ENCODE measurements around the gene NUP50.

NUP50 gene

DNA sequence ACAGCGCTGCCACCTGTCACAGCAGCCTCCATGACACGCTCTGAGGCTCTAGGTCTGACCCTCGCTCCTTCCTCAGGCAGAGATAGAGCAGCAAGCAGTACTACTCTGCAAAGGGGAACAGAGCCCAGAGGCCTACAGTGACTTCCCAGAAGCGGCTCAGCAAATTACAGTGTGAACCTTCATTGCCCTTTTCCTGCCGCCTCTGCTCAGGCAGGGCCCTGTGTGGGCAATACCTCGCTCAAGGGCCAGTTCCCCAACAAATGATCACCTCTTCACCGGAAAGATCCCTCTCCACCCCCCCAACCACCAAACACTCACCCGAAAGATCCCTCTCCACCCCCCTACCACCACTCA lies 64.7 kb downstream of the NUP50 start:
- DNase-seq (ENCODE audit: low read depth) = no peak

DNA sequence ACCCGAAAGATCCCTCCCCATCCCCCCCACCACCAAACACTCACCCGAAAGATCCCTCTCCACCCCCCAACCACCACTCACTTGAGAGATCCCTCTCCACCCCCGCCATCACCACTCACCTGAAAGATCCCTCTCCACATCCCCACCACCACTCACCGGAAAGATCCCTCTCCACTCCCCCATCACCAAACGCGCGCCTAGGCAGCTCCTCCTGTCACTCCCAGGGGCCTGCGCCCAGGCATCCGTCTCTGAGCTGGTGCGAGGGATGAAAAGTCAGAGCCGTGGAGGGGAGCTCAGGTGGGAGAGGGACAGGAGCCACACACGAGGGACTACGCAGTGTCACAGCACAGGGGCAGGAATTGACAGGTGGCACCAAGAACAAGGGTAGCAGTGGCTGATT lies 65.5 kb downstream of the NUP50 start:
- no peak for DNase-seq (ENCODE audit: low read depth)

DNA sequence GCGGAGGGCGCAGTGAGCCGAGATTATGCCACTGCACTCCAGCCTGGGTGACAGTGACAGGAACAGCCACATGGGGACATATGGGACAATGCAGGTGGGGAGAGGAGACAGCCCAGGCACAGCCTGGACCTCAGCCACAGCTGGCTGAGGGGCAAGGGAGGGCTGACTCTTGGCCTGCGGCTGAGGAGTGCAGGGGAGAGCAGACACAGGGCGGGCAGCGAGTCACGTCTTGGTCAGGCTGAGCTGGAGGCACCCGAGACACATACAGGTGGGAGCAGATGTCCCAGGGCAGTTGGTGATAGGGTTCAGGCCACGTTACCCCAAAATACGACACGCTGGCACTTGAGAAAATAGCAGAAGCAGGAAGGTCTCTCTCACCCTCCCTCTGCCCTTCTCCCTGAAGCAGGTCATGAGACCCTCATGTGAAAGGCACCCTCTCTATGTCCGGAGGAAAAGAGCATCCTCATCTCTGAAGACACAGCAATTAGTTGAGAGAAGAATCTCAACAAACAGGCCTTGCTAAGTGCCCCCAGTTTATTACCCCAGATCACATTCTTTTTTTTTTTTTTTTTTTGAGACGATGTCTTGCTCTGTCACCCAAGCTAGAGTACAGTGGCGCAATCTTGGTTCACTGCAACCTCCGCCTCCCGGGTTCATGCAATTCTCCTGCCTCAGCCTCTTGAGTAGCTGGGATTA lies 66.4 kb downstream of the NUP50 start:
- no peak for DNase-seq (ENCODE audit: low read depth)

DNA sequence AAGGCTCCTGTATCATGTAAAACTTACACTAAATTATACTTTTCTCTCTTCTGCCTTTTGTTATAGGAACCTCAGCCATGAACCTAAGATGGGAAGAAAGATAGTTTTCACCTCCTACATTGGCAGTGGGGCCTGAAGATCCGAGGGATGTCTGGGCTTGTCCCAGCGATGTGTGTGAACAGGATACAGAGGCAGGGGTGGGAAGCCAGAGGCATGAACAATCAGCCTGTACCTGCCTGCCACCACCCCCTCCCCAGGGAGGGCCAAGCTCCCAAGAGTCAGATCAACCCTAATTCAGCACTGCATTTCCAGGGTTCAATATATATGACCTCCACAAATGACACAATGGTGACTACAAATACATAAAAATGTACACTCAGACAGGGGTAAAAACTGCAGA lies 67.6 kb downstream of the NUP50 start:
- DNase-seq (ENCODE audit: low read depth) = no peak

DNA sequence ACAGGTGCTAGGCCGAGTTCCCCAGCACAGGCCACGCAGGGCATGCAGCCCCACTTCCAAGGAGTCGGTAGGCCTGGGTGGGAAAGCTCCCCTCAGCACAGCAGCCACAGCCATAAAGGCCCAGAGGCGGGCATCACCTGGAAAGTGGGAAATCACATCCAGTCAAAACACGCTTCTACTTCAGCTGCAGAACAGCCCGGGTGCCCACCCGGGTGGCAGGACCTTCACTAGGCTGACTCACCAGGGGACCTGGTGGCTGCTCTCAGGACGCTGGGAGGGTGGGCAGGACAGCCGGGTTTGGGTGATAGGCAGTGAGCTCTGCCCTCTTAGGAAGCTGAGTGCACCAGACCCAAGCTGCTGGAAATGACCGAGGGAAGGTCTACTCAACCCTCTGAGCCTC lies 69.7 kb downstream of the NUP50 start:
- no peak for DNase-seq (ENCODE audit: low read depth)

DNA sequence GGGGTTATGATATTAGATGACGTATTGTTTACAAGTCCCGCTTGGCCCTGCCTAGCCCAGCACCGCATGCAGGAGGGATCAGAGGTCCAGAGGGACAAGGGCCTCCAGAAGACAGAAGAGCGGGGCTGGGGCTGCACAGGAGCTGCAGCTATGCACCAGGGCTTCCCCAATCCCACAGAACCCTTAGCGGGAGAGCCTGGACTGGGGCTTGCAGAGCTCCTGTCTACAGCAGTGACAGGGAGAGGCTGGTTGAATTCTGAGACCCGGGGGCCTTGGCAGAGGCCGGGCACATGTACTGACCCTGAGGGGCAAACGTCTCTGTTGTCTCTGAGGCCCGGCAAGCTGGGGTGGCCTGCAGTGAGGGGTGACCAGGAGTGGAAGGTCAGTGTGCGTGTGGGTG lies 70.1 kb downstream of the NUP50 start:
- DNase-seq (ENCODE audit: low read depth) = no peak

DNA sequence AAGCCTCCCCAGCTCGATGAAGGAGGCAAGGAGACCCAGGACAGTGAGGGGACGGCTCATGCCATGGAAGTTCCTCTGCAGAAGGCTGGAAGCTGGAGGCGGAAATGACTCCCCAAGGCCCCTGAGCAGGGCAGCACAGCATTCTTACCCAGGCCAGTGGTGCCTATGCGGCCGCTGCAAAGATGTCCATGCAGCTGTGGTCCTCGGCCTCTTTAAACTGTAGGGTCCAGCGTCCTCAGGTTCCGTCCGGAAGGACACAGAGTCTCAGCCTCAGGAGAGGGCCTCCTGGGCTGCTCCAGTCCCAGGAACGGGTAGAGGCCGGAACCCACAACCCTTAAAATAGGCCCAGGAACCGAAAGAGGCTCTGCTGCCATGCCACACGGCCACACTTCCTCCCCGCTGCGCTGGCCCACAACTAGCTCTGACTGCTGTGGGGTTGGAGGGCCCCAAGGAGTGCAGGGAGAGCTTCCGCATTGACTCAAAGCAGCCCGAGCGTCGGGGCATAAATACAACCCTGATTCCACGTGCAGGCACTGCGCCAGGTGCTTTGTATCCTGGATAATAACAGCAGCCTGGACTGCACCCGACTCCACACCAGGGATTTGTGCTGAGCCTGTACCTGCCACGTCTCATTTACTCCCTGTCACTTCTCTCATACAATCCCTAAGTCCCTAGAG lies 71.5 kb downstream of the NUP50 start:
- no peak for DNase-seq (ENCODE audit: low read depth)

DNA sequence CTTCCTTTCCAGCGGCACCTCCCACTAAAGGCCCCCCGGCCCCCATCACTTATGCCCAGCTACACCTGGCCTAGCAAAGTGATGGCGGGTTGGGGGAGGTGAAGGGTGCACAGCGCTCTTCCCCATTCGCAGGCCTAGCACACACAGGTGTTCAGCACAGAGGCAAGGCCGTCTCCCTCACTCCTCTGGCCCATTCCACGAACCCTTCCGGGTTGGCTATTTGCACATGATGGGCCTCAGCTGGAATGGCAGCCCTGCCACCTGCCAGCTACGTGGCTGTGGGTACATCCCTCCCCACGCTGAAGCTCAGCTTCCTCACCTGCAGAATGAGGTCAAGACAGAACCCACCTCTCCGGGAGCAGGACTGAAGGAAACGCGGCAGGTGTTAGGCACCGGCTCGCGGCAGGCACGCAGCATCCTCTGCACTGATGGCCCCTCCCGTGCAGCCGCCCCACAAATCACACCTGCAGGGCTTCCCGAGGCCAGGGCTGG lies 72.2 kb downstream of the NUP50 start:
- no peak for DNase-seq (ENCODE audit: low read depth)

DNA sequence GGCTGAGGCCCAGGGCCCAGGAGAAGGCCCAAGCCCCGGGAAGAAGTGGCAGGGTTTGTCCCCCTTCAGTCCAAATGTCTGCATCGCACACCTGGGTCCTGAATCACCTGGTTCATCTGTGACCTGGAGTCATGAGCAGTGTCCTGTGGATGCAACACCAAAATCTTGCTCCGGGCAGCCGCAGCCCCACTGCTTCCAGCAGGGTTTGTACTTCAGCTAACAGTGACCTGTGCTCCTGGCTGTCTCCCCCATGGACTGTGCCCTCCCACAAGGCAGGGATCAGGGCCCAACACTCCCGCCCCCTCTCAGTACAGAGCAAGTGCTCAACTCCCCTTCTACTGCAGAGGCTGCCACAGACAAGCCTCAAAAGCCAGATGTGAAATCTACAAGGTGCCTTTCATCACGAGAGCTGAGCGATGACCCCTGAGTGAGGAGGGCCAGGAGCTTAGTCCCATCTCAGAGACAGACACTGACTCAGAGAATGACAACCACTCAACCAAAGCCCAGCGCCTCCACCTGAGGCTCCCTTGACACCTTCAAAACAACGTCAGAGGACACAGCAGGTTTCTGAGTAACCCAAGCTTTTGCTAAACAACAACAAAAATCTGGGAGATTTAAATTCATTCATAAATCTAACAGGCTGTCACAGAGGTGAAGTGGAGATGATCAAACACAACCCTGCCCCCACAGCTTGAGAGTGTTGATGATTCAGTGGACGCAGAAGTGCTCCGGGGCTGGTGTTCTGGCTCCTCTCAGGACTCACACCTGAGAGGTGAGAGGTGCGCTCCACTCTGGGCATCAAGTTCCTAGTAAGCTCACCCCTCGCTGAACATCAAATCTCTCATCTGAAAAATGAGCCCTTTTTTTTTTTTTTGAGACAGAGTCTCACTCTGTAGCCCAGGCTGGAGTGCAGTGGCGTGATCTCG lies 73.6 kb downstream of the NUP50 start:
- no peak for DNase-seq (ENCODE audit: low read depth)

All from stimulated activated CD8-positive, alpha-beta memory T cell treated with anti-CD3 and anti-CD28 coated beads, Interleukin-15, amount 100 ng/mL, for 24 hours (primary cell).